Measurements from ENCODE around the gene WSCD2.

WSCD2 gene

GRCh38 chr12:108231109-108231905 lies 102.2 kb downstream of the WSCD2 start:
- Histone ChIP-seq H3K9ac (ENCODE audit: low read depth, low read length) (no peak overlapping the region), H3K4me2 (ENCODE audit: insufficient read depth, low read length) (no peak overlapping the region), H2AFZ (ENCODE audit: low read depth, low read length) (no peak overlapping the region), H3K4me1 (ENCODE audit: insufficient read depth, low read length) (no peaks in the 10 kb centered on the region), H3K4me3 (ENCODE audit: low read depth in 1 of 2, low read length in 2 of 2) (no peak overlapping the region), H3K36me3 (ENCODE audit: insufficient read depth, low read length) (no peaks in the 10 kb centered on the region), H3K27me3 (ENCODE audit: insufficient read depth, low read length, poor library complexity) (peaks cover 5% of the 10 kb centered on the region), H3K27ac (ENCODE audit: low read length) (no peak overlapping the region), H3K79me2 (ENCODE audit: insufficient read depth, low read length) (no peaks in the 10 kb centered on the region), H4K20me1 (ENCODE audit: insufficient read depth, low read length) (no peaks in the 10 kb centered on the region), H3K9me3 (ENCODE audit: insufficient read depth, low read length, severe bottlenecking) (no peaks in the 10 kb centered on the region)
- ATAC-seq (ENCODE audit: insufficient read depth, low read depth) (no peak), DNase-seq (no peak)
- TF ChIP-seq CTCF (IDR thresholded peaks at IDR 0.05; ENCODE audit: borderline replicate concordance, extremely low read depth, low read length, poor library complexity, severe bottlenecking) = no peak
- TF ChIP-seq EZH2 (IDR thresholded peaks at IDR 0.05; ENCODE audit: borderline replicate concordance, low read depth, low read length, severe bottlenecking) = no peak

- no peak overlapping the region for H2AFZ ChIP-seq (ENCODE audit: low read depth, low read length)
- H3K79me2 ChIP-seq (ENCODE audit: insufficient read depth, low read length) = no peaks in the 10 kb centered on the region
- H4K20me1 ChIP-seq (ENCODE audit: insufficient read depth, low read length) = no peaks in the 10 kb centered on the region
- H3K4me1 ChIP-seq (ENCODE audit: insufficient read depth, low read length) = no peaks in the 10 kb centered on the region
- TF ChIP-seq CTCF (IDR thresholded peaks at IDR 0.05; ENCODE audit: borderline replicate concordance, extremely low read depth, low read length, poor library complexity, severe bottlenecking) (no peak), EZH2 (IDR thresholded peaks at IDR 0.05; ENCODE audit: borderline replicate concordance, low read depth, low read length, severe bottlenecking) (no peak)
- no peak overlapping the region for H3K4me2 ChIP-seq (ENCODE audit: insufficient read depth, low read length)
- no peak overlapping the region for H3K9ac ChIP-seq (ENCODE audit: low read depth, low read length)
- ATAC-seq (ENCODE audit: insufficient read depth, low read depth) (no peak), DNase-seq (no peak)
- H3K36me3 ChIP-seq (ENCODE audit: insufficient read depth, low read length) = no peaks in the 10 kb centered on the region
- H3K27me3 ChIP-seq (ENCODE audit: insufficient read depth, low read length, poor library complexity) = peaks cover 5% of the 10 kb centered on the region
- no peak overlapping the region for H3K27ac ChIP-seq (ENCODE audit: low read length)
- H3K4me3 ChIP-seq (ENCODE audit: low read depth in 1 of 2, low read length in 2 of 2) = no peak overlapping the region
- H3K9me3 ChIP-seq (ENCODE audit: insufficient read depth, low read length, severe bottlenecking) = no peaks in the 10 kb centered on the region
These were observed 102.9 kb downstream of the WSCD2 start for GRCh38 chr12:108231909-108232434.

- TF ChIP-seq EZH2 (IDR thresholded peaks at IDR 0.05; ENCODE audit: borderline replicate concordance, low read depth, low read length, severe bottlenecking) (no peak), CTCF (IDR thresholded peaks at IDR 0.05; ENCODE audit: borderline replicate concordance, extremely low read depth, low read length, poor library complexity, severe bottlenecking) (no peak)
- H3K4me1 ChIP-seq (ENCODE audit: insufficient read depth, low read length) = no peaks in the 10 kb centered on the region
- H2AFZ ChIP-seq (ENCODE audit: low read depth, low read length) = no peak overlapping the region
- H3K4me2 ChIP-seq (ENCODE audit: insufficient read depth, low read length) = no peak overlapping the region
- no peak overlapping the region for H3K4me3 ChIP-seq (ENCODE audit: low read depth in 1 of 2, low read length in 2 of 2)
- H3K36me3 ChIP-seq (ENCODE audit: insufficient read depth, low read length) = no peaks in the 10 kb centered on the region
- H4K20me1 ChIP-seq (ENCODE audit: insufficient read depth, low read length) = no peaks in the 10 kb centered on the region
- no peak overlapping the region for H3K27ac ChIP-seq (ENCODE audit: low read length)
- ATAC-seq (ENCODE audit: insufficient read depth, low read depth) (no peak), DNase-seq (no peak)
- H3K9ac ChIP-seq (ENCODE audit: low read depth, low read length) = no peak overlapping the region
- peaks cover 5% of the 10 kb centered on the region for H3K27me3 ChIP-seq (ENCODE audit: insufficient read depth, low read length, poor library complexity)
- H3K9me3 ChIP-seq (ENCODE audit: insufficient read depth, low read length, severe bottlenecking) = no peaks in the 10 kb centered on the region
- no peaks in the 10 kb centered on the region for H3K79me2 ChIP-seq (ENCODE audit: insufficient read depth, low read length)
These were observed 103.5 kb downstream of the WSCD2 start for GRCh38 chr12:108232565-108232964.
